NCI-H1417 treated with DMSO at 0.1 percent for 48 hours (cell line): ENCODE results near the gene SLC16A8.
"Not testable (repeated sequence)": the region's sequence is repeated elsewhere in the genome, so short reads cannot be mapped to it uniquely, and the experiment has no call there.

Experiments used
- DNase-seq: peaks from one replicate; lab custom pipeline; 2025; lab: John Stamatoyannopoulos, UW

Gene SLC16A8

DNA sequence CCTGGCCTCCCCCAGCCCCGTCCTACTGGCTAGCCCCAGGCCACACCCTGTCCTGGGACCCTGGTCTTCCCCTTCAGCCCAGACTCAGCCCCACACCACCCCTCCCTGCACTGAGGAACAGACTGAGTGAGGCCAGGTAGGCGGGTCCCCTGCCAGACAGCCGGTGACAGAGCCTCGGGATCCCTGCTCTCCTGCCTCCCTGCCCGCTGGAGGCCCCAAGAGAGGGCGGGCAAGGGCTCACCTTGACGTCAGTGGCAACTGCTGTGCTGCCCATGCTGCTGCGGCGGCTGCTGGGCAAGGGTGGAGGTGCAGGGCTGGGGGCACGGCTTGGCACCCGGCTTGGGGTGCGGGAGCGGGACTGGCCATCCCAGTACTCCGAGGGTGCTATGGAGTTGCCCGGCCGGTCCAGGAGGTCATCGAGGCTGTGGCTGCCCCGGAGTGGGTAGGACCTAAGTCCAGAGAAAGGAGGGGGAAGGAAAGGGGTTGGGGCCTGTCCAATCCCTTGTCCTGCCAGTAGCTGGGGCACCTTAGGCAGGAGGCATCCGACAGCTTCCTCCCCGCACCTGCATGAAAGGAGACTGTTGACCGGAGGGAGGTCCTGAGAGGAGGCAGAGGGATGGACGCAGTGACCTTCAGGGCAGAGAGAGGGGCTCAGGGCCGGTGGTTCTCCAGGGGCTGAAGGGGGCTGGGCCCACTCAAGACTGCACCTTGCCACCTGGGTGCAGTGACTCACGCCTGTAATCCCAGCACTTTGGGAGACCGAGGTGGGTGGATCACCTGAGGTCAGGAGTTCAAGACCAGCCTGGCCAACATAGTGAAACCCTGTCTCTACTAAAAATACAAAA, 2.2 kb upstream of the SLC16A8 start:
- no peak for DNase-seq

DNA sequence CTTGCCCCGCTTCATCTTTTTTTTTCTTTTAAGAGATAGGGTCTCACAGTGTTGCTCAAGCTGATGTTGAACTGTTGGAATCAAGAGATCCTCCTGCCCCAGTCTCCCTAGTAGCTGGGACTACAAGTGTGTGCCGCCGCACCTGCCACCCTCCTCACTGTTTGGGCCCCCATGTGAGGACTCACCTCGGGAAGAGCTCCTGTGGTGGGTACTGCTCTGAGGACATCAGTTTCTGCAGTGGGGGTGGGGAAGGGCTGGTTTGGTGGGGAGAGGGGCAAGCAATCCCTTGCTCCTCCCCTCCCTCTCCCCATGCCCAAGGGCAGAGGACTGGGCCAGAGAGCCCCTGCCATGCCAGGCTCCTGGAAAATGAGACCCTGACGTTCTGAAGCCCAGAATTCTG, 1.5 kb upstream of the SLC16A8 start:
- no peak for DNase-seq

DNA sequence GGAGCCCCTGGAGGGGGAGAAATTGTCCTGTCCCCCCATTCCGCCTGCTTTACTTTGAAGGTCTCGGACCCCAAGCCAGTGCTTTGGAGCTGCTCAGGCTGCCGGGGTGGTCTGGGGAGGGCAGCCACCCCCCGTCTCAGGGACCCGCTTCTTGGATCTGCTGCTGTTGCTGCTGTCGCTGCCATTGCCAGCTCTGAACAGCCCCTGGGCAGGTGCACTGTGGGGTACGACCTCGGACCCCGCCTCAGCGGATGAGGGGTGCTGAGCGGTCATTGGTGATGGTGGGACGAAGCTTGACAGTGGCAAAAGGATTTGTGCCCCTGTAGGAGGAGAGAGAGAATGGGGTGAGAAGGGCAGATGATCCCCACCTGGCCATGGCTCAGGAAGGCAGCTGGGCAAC, 1.1 kb upstream of the SLC16A8 start:
- DNase-seq, result no peak

DNA sequence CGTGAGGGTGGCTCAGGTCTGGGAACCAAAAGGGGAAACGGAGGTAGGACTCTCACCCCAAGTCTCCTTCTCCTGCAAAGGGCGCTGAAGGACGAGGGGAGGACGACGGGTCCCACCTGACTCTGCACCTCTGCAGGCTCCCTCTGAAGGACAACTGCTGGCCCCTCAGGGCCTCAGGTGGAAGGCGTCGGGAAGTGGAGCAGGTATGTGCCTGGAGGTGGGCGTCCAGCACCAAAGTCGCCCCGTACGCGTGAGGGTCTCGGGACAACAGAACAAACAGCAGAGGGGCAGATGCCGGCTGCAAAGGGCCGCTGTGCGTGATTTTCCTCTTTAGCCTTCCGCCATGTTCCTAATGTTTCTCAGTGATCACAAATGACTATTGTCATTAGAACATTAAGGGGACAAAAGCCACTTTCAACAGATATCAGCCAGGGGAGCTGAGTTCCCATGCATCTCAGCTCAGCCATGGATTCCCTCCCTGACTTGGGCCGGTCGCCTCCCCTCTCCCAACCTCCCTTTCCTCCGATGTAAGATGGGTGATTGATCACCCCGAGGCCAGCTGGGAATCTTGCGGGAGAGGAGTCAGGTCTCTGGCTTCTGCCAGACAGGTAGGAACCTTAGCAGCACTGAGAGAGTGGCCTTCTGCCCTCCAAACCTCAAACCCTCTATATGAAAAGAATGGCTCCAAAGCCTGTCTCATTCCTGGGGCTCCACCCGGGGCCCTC, 836 bp downstream of the SLC16A8 start:
- no peak for DNase-seq

DNA sequence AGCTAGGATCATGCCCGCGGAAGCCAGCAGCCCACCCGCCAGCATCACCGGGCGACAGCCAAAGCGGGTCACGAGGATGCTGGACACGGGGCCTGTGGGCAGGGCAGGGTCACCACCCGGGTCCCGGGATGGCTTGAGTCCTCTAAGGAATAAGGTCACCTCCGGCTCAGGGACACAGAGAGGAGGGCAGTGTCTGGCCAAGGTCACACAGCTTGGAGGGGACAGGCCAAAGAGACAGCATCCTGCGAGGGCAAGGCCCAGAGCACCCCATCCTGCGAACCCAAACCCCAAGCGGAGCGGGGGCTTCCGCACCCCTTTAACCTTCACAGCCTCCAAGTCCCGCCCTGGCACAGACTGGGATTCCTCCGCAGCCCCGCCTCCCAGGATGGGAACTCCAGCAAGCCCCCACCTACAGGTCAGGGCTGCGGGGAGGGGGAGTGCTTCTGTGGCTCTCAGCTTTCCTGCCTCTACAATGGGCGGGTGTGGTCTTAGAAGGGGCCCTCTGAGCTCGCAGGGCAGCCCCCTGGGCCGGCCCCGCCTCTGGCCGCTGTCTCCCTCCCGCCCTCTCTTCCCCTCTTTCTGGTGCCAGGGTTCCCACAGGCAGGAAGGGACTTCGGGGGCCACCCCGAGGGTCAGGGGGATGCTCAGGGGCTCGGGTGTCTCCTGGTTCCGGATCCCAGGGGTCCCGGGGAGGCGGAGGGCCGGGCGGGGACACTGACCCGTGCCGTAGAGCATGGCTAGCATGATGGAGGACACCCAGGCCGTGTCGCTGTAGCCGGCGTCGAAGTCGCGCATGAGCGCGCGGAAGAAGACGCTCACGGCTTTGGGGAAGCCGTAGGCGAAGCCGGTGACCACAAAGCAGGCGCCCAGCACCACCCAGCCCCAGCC, 1.8 kb downstream of the SLC16A8 start:
- no peak for DNase-seq

DNA sequence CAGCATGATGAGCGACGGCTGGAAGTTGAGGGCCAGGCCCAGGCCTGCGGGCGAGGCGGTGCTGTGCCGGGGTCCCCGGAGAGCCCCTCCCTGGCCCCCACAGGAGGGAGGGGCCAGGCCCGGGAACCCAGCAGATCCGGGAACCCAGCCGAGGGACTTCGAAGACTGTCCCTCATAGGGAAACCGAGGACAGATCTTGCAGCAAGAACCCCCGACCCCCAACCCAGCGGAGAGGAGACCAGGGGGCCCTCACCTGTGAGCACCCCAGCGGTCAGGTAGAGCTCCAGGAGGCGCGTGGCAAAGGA, 2.4 kb downstream of the SLC16A8 start:
- no peak for DNase-seq

DNA sequence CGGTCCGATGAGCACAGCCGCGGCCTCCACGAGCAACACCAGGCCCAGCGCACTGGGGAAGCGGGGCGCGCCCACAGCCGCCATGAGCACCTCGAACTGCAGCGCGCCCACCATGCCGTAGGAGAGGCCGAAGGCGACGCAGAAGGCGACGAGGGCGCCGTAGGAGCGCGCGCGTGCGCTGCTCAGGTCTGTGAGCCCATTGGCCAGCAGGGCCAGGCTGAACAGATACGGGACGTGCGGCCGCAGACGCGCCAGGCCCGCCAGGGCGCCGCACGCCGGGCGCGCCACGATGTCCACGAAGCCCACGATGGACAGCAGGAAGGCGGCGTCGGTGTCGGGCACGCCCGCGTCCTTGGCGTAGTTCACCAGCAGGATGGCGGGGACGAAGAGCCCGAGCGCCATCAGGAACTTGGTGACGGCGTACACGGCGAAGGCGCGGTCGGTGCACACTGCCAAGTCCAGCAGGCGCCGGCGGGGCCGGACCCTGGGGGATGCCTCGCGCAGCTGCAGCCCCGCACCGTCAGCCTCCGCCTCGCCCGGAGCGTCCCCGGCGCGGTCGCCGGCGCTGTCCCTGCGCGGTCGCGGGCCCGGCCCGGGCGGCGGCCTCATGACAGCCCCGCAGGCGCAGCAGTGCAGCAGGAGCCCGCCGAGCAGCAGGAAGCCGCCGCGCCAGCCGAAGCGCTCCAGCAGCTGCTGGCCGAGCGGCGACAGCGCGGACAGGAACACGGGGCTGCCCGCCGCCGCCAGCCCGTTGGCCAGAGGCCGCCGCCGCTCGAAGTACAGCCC, 2.9 kb downstream of the SLC16A8 start:
- no peak for DNase-seq

DNA sequence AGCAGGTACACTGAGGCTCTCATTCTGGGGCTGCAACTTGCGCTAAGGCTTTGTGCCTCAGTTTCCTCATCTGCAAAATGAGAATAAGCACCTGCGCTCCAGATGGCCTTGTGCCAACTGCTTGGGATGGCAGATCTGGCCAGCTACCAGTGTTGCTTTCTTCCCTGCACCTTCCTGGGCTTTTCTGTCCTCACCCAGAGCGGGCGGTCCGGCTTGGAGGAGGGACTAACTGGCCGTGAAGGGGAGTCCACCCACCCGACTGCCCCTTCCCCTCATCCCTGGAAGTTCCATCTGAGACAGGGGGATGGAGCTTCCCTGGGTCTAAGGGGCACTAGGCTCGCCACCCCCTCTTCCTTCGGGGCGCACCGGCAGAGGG, 3.5 kb downstream of the SLC16A8 start:
- no peak for DNase-seq

DNA sequence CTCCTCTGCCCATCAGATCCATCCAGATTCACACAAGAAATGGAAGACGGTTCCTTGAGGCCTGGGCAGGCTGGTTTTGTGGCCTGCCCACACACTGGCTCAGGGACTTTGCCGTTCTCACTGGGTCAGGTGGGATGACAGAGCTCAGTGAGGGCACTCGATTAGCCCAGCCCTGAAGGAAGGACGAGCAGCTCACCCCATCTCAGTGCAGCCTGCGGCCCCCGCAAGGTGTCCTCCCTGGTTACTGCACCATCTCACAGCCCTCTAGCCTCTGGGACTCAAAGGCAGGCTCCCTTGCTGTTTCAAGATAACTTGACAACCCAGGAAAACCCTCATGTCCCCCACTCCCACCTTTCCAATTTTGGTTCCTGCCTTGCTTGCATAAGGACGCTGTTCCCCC, 4.2 kb downstream of the SLC16A8 start:
- no peak for DNase-seq

DNA sequence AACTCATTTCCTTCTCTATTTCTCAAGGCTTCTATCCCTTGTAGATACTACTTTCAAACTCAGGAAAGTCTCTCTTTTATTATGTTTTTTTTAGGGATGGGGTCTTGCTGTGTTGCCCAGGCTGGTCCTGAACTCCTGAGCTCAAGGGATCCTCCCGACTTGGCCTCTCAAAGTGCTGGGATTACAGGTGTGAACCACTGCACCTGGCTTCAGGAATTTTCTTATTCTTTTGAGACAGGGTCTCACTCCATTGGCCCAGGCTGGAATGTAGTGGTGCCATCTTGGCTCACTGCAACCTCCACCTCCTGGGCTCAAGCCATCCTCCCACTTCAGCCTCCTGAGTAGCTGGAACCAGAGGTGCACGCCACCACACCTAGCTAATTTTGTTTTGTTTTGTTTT, 4.8 kb downstream of the SLC16A8 start:
- DNase-seq, result not testable (repeated sequence)

DNA sequence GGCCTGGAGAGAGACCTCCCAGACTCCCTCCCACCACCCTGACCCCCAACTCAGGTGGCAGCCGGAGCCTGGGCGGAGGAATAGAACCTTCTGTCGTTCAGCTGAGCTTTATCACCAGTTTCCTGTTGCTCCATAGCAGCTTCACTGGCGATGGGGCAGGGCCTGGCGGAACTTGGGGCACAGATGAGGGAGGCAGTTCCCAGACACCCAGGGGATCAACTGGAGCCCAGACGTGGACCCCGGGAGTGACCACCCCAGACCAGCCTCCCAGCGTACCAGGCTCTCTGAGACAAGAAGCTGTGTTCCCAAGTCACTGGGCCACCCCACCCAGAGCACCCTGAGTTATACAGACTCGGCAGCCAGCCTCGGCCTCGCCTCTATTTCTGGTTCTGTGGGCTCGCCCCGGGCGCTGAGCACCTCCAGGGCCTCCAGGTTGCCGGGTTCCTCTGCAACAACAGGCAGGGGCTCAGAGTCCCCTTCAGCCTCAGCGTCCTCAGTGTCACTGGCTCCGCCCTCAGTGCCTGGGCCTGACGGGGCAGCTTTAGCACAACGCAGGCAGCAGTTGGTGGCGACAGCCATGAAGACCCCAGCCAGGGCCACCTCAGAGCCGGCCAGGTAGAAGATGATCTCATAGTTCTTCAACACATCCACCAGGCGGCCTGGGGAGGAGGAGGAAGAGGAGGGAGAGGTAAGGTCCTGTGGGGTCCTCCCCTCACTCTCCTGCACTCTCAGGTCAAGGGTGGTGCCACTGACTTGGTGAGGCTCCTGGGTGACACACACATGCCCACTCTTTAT, 5.7 kb downstream of the SLC16A8 start:
- DNase-seq, result no peak

DNA sequence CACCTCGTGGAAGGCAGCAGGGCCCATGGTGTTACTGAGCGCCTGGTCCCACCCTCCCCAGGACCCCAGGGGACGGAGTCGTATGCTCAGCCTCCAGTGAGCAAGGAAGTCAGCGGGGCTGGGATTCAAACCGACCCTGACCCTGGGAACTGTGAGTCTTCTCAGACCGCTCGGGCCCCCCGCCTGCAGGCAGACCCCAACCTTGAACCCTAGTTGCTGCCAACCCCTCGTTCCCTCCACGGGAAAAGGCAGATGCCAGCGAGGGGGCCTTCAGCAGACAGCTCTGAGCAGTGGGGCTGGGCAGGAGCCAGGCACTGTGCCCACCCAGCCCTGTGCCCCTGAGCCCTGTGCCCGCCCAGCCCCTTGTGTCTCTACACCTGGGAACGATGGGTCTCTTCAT, 6.4 kb downstream of the SLC16A8 start:
- DNase-seq, result no peak

DNA sequence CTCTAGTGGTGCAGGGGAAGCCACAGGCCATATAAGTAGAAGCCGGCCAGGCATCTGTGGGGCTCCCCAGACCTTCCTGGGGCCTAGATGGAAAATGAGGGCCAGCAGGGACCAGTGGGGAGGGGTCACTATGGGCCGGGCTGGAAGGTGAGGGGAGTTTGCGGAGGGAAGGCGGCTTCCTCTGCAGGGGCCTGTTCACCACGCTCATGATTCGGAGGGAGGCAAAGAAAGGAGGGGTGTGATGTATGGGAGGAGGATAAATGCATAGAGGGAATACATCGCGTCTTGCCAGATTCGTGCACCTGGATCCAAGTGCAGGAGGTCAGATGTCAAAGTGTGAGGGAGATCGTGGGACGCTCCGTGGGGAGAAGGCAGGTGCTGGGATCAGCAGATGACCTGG, 6.9 kb downstream of the SLC16A8 start:
- DNase-seq, result no peak

DNA sequence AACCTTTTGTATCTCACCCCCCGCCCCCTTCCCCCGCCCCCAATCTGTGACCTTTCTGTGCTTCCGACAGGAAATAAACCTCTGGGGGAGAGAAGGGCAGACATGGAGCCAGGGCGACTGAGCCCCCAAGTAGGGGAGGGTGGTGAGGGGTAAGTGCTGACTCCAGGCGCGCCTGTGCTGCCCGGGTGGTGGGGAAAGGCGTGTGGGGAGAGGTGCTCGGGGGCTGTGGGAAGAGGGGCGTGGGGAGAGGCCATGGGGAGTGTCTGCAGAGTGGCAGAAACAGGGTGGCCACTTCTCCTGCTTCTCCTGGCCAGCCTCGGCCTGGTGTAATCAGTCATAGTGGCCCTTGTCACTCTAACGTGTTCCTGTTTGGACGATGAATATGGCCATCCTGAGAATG, 8.0 kb downstream of the SLC16A8 start:
- no peak for DNase-seq

DNA sequence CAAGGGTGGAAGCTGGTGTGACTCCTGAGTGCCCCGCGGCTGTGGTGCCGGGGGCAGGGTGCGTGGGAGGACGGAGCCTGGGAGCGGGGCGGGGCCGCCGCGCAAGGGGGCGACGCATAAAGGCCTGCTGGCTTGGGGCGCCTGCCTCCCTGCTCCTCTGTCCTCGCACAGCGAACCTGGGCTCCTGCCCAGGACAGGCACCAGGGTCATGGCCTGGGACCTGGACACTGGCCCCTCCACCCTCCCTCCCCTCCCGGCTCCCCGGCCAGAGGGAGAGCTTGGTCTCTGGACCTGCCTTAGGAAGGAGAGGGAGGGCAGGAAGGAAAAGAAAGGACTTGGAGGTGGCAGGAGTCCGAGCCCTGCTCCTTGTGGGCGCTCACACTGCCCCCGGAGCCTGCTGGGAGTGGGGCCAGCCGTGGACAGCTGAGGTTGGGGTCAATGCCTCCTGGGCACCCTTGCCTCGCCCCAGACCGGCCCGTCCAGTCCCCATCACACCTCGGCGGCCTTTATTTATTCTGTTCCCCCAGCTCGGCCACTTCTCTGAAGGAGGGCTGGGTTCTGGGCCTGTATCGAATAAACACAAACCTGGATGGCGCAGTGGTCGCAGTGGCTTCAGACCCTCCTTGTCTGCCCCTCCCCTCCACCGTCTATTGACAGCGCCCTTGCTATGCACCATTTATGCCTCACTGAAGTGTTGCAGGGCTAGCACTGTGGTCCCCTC, 8.7 kb downstream of the SLC16A8 start:
- no peak for DNase-seq

DNA sequence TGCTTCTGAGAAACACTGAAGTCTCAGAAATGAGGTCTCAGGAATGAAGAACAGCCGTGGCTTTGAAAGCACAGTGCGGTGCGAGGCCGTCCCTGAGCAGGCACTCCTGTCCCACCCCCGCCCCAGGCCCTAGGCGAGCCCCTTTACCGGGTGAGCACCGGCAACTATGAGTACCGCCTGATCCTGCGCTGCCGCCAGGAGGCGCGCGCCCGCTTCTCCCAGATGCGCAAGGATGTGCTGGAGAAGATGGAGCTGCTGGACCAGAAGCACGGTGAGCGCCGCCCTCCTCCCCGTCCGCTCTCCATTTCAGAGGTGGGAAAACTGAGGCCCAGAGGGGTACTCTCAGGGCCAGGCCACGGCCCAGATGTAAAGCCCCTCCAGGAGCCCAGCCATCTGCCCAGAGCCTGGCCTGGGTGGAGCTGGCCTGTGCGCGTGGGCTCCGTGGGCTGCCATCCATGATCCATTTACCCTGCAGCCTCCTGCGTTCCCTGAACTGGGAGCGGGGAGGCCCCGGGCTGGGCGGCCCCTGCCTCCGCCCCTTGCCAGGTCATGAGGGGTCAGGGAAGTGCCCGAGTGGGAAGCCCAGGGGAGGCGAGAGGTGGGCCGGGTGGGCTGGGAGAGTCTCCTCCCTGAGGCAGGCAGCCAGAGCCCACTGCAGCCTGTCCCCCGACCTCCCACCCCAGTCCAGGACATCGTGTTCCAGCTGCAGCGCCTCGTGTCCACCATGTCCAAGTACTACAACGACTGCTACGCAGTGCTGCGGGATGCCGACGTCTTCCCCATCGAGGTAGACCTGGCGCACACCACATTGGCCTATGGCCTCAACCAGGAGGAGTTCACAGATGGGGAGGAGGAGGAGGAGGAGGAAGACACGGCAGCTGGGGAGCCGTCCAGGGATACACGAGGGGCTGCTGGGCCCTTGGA, 9.5 kb downstream of the SLC16A8 start:
- DNase-seq, result no peak

DNA sequence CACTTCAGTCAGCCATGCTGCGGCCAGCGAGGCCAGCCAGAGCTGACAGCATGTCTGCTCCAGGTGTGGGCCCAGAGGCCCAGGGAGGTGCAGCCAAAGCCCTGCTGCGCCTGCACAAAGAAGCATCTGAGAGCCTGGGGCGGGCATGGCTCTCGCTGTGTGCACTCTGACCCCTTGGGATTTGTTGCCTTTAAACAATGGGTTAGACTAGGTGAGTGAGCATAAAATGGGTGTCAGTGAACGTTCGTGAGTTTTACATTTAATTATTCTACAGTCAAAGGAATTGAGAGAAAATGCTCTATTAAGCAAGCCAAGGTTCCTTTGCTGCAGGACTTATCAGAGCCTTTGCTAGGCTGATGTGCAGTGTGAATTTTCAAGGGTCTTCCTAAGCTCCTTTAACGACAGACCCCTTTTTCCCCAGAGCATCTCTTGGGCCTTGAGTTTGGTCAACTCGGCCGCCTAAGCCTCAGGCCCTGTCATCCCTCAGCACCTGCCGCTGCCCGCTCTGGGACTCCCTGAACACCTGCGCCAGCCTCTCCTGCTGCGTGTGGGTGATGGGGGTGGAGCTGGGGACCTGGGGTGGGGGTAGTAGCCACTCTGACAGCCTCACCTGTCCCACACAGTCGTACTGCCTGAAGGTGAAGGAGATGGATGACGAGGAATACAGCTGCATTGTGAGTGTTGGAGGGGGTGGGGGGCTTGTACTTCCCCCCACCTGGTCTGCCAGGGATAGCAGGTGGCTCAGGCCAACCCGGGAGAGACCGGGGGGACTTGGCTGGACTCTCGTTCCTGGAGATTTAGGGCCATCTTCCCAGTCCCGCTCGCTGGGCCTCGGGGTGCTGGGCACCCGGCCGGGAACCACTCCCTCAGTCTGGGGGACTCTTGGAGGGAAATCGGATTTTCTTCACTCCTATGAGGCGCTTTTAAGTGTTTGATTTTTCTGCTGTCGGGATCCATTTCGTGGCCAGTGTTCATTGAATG, 10.5 kb downstream of the SLC16A8 start:
- no peak for DNase-seq
